ENCODE measurements around the gene SHC1. TPM values are rescaled to one million over a fixed set of nuclear protein-coding genes. Genes with fewer than 3 reads are reported as not detected.
"Not testable (repeated sequence)": the region's sequence is repeated elsewhere in the genome, so short reads cannot be mapped to it uniquely, and the experiment has no call there.

The SHC1 gene
- total RNA-seq, 1 donor from 2014 or later, result 36.0 TPM

DNA sequence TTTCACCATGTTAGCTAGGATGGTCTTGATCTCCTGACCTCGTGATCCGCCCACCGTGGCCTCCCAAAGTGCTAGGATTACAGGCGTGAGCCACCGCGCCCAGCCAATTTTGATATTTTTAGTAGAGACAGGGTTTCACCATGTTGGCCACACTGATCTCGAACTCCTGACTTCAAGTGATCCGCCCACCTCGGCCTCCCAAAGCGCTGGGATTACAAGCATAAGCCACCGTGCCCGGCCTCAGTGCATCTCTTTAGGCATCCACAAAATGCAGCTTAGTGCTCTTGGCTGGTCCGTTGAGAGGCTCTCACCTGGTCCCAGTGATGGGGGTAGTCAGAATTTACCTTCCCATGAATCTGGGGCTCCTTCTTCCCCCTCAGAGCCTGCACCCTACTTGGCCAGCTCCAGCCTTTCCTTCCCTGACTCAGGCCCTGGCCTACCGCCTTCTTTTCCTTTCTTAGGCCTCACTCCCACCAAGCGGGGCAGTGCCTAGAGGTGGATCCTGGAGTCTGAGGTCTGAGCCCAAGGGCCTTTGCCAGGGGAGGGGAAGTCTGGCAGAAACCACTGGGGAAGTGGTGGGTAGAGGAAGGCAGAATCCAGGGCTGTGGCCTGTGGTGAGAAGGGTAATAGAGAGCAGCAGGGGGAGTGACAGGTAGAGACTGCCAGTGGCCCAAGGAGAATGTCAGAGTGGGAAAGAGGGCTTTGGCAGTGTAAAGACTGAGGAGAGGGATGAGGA lies 26.6 kb upstream of the SHC1 start:
- peaks cover 0 to 6% (median 0%) of the 10 kb centered on the region in 3 donors for H3K36me3 ChIP-seq (ENCODE audit: control insufficient read depth in 3 of 3, insufficient read depth in 3 of 3, low read length in 3 of 3)
- H3K9ac ChIP-seq (ENCODE audit: low read depth in 1 of 3, low read length in 3 of 3), result peak overlapping the region in 1 of 3 donors; percentile 40
- H3K4me3 ChIP-seq (ENCODE audit: low read length in 3 of 3), result no peak overlapping the region
- H3K4me1 ChIP-seq (ENCODE audit: control insufficient read depth in 3 of 3, insufficient read depth in 3 of 3, low read length in 3 of 3), result peaks cover 7 to 14% (median 13%) of the 10 kb centered on the region in 3 donors
- no peak overlapping the region for H3K27ac ChIP-seq (ENCODE audit: low read depth, low read length)
- no peaks in the 10 kb centered on the region for H3K27me3 ChIP-seq (ENCODE audit: control insufficient read depth in 3 of 3, insufficient read depth in 3 of 3, low read length in 3 of 3)
- H3K9me3 ChIP-seq (ENCODE audit: control insufficient read depth in 3 of 3, low read length in 3 of 3), result no peaks in the 10 kb centered on the region

DNA sequence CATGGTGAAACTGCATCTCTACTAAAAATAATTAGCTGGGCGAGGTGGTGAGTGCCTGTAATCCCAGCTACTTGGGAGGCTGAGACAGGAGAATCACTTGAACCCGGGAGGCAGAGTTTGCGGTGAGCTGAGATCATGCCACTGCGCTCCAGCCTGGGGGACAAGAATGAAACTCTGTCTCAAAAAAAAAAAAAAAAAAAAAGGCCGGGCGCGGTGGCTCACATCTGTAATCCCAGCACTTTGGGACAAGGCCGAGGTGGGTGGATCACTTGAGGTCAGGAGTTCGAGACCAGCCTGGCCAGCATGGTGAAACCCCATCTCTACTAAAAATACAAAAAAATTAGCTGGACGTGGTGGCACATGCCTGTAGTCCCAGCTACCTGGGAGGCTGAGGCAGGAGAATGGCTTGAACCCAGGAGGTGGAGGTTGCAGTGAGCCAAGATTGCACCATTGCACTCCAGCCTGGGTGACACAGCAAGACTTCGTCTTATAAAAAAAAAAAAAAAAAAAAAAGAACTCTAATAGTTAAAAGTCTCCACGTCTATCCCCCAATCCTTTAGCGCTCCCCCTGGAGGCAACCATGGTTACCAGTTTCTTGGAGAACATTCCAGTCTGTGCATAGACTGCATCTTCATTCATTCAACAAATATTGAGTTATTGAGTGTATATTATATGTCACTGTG lies 24.9 kb upstream of the SHC1 start:
- not testable (repeated sequence) for H3K9me3 ChIP-seq (ENCODE audit: control insufficient read depth in 3 of 3, low read length in 3 of 3); H3K4me3 ChIP-seq (ENCODE audit: low read length in 3 of 3); H3K9ac ChIP-seq (ENCODE audit: low read depth in 1 of 3, low read length in 3 of 3); H3K27ac ChIP-seq (ENCODE audit: low read depth, low read length); H3K27me3 ChIP-seq (ENCODE audit: control insufficient read depth in 3 of 3, insufficient read depth in 3 of 3, low read length in 3 of 3); H3K36me3 ChIP-seq (ENCODE audit: control insufficient read depth in 3 of 3, insufficient read depth in 3 of 3, low read length in 3 of 3)
- peaks cover 7 to 14% (median 13%) of the 10 kb centered on the region in 3 donors for H3K4me1 ChIP-seq (ENCODE audit: control insufficient read depth in 3 of 3, insufficient read depth in 3 of 3, low read length in 3 of 3)

DNA sequence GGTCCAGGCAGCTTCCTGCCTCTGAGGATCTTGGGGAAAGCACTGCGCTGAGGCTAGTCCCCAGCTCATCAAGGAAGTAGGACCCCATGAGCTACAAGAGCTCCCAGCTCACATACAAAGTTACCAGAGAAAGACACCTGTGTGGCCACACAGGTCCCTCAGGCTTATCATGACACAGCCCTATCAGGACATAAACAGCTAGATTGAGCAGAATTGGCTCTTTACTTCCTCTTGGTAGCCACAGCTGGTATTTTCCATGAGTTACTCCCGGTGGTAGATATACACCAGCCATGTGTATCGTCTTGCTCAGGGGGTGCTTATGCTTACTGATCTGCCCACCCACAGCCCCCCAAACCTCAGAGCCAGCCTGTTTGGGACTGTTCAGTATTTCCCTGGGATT lies 24.0 kb upstream of the SHC1 start:
- Histone ChIP-seq H3K4me3 (ENCODE audit: low read length in 3 of 3) (no peak overlapping the region), H3K36me3 (ENCODE audit: control insufficient read depth in 3 of 3, insufficient read depth in 3 of 3, low read length in 3 of 3) (peaks cover 8 to 14% (median 9%) of the 10 kb centered on the region in 3 donors), H3K27ac (ENCODE audit: low read depth, low read length) (no peak overlapping the region), H3K9ac (ENCODE audit: low read depth in 1 of 3, low read length in 3 of 3) (no peak overlapping the region), H3K9me3 (ENCODE audit: control insufficient read depth in 3 of 3, low read length in 3 of 3) (no peaks in the 10 kb centered on the region), H3K4me1 (ENCODE audit: control insufficient read depth in 3 of 3, insufficient read depth in 3 of 3, low read length in 3 of 3) (peaks cover 4 to 7% (median 5%) of the 10 kb centered on the region in 3 donors), H3K27me3 (ENCODE audit: control insufficient read depth in 3 of 3, insufficient read depth in 3 of 3, low read length in 3 of 3) (no peaks in the 10 kb centered on the region)

DNA sequence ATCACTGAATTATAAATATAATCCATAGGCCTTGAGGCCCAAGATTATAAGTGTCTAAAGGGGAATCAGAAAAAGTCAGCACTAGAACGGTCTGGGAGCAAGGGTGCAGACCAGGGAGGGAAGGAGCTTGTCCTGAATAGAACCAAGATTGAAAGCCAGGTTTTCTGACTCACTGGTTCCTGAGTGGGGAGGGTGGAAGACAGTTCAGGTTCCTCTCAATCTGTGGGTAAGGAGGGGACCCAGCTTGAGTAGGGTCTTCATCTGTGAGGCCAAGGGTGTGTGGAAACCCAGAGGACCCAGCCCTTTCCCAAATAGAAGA lies 23.7 kb upstream of the SHC1 start:
- no peaks in the 10 kb centered on the region for H3K27me3 ChIP-seq (ENCODE audit: control insufficient read depth in 3 of 3, insufficient read depth in 3 of 3, low read length in 3 of 3)
- peaks cover 11 to 17% (median 12%) of the 10 kb centered on the region in 3 donors for H3K36me3 ChIP-seq (ENCODE audit: control insufficient read depth in 3 of 3, insufficient read depth in 3 of 3, low read length in 3 of 3)
- peaks cover 4 to 6% (median 5%) of the 10 kb centered on the region in 3 donors for H3K4me1 ChIP-seq (ENCODE audit: control insufficient read depth in 3 of 3, insufficient read depth in 3 of 3, low read length in 3 of 3)
- H3K9me3 ChIP-seq (ENCODE audit: control insufficient read depth in 3 of 3, low read length in 3 of 3), result no peaks in the 10 kb centered on the region
- H3K9ac ChIP-seq (ENCODE audit: low read depth in 1 of 3, low read length in 3 of 3), result no peak overlapping the region
- no peak overlapping the region for H3K4me3 ChIP-seq (ENCODE audit: low read length in 3 of 3)
- H3K27ac ChIP-seq (ENCODE audit: low read depth, low read length), result no peak overlapping the region

DNA sequence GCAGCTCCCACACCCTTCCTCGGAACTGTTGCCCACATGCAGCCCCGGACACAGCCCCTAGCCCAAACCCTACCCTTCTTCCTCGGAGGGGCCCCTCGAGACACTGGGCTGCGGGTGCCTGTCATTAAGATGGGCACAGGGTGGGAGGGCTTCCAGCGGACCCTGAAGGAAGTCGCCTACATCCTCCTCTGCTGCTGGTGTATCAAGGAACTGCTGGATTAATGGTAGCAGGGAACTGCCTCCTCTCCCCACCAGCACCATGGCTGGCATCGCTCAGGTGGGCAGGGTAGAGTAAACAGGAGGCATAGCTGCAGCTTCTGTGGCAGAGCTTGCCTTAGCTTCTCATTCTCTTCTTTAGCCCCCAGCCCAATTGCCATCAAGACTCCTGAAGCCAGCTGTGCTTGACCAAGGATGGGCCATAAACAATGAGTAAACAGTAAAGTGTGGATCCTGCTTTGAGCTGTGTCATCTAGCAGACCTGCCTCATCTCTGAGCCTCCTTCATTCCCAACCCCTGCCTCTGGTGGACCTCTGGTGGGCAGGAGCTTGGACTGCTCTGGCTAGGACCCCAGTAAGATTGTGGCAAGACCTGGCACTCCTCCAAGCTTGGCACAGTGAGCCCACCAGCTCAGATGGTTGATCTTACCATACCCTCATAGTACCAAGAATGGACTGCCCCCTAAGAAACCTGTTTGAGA lies 23.2 kb upstream of the SHC1 start, which contains the start of gene LENEP:
LENEP (plus strand) TSS at position 15 of the 697 bp plus-strand sequence; CDS start at position 37, 22 bp downstream.
- H3K4me1 ChIP-seq (ENCODE audit: control insufficient read depth in 3 of 3, insufficient read depth in 3 of 3, low read length in 3 of 3), result peaks cover 0 to 9% (median 0%) of the 10 kb centered on the region in 3 donors
- peaks cover 15 to 17% (median 17%) of the 10 kb centered on the region in 3 donors for H3K36me3 ChIP-seq (ENCODE audit: control insufficient read depth in 3 of 3, insufficient read depth in 3 of 3, low read length in 3 of 3)
- no peak within 1 kb of the TSS for H3K27ac ChIP-seq (ENCODE audit: low read depth, low read length)
- H3K9me3 ChIP-seq (ENCODE audit: control insufficient read depth in 3 of 3, low read length in 3 of 3), result no peaks in the 10 kb centered on the region
- H3K27me3 ChIP-seq (ENCODE audit: control insufficient read depth in 3 of 3, insufficient read depth in 3 of 3, low read length in 3 of 3), result no peaks in the 10 kb centered on the region
- H3K9ac ChIP-seq (ENCODE audit: low read depth in 1 of 3, low read length in 3 of 3), result no peak within 1 kb of the TSS
- H3K4me3 ChIP-seq (ENCODE audit: low read length in 3 of 3), result no peak within 1 kb of the TSS

DNA sequence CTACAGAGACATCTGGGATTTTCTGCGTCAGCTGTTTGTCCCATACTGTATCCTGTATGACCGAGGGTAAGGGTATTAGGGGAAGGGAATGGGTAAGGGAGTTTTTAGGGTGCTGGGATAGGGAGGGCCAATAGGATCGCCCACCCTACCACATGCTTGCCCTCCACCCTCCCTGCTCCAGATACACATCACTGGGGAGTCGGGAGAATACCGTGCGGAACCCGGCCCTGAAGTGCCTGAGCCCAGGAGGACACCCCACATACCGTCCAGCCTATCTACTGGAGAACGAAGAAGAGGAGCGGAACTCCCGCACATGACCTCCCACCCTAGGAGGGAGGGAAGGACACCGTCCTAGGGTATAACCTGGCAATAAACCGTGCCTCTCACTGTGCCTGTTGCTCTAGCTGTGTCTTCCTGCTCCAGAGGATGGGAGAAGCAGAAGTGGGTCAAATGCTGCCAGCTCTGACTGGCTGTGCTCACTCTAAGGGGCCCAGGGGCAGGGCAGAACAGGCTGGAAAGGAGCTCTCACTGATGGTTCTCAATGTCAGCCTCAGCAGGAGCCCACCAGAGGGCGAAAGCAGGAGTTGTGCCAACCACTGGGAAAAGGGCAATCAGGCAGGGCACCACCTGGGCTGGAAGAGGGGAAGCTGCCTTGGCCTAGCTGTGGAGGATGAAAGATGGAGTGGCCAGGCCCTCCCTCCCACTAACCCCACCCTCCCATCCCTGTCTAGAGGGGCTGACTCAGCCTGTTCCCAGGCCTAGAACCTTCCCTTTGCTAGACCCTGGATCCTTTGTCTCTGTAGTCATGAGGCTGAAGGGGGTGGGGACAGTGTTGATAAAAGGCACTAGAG lies 22.4 kb upstream of the SHC1 start:
- no peak overlapping the region for H3K9ac ChIP-seq (ENCODE audit: low read depth in 1 of 3, low read length in 3 of 3)
- H3K4me1 ChIP-seq (ENCODE audit: control insufficient read depth in 3 of 3, insufficient read depth in 3 of 3, low read length in 3 of 3), result peaks cover 0 to 17% (median 2%) of the 10 kb centered on the region in 3 donors
- H3K27me3 ChIP-seq (ENCODE audit: control insufficient read depth in 3 of 3, insufficient read depth in 3 of 3, low read length in 3 of 3), result no peaks in the 10 kb centered on the region
- H3K9me3 ChIP-seq (ENCODE audit: control insufficient read depth in 3 of 3, low read length in 3 of 3), result no peaks in the 10 kb centered on the region
- H3K4me3 ChIP-seq (ENCODE audit: low read length in 3 of 3), result no peak overlapping the region
- peaks cover 22 to 25% (median 25%) of the 10 kb centered on the region in 3 donors for H3K36me3 ChIP-seq (ENCODE audit: control insufficient read depth in 3 of 3, insufficient read depth in 3 of 3, low read length in 3 of 3)
- no peak overlapping the region for H3K27ac ChIP-seq (ENCODE audit: low read depth, low read length)

DNA sequence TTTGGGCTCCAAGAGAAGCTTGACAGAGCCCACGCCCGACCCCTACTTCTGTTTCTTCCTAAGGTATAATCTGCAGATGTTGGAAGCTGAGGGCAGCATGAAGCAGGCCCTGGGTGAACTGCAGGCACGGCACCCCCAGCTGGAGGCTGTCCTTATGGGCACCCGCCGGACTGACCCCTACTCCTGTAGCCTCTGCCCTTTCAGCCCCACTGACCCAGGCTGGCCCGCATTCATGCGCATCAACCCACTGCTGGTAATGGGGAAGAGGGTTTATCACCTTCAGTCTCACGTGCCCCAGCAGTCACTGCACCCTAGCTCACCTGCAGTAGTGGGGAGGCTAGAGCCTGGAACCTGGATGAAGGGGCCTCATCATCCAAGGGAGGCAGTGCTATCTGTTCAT lies 19.7 kb upstream of the SHC1 start:
- H3K9ac ChIP-seq (ENCODE audit: low read depth in 1 of 3, low read length in 3 of 3), result no peak overlapping the region
- peaks cover 0 to 21% (median 2%) of the 10 kb centered on the region in 3 donors for H3K4me1 ChIP-seq (ENCODE audit: control insufficient read depth in 3 of 3, insufficient read depth in 3 of 3, low read length in 3 of 3)
- peaks cover 26 to 31% (median 29%) of the 10 kb centered on the region in 3 donors for H3K36me3 ChIP-seq (ENCODE audit: control insufficient read depth in 3 of 3, insufficient read depth in 3 of 3, low read length in 3 of 3)
- no peak overlapping the region for H3K4me3 ChIP-seq (ENCODE audit: low read length in 3 of 3)
- no peaks in the 10 kb centered on the region for H3K9me3 ChIP-seq (ENCODE audit: control insufficient read depth in 3 of 3, low read length in 3 of 3)
- H3K27me3 ChIP-seq (ENCODE audit: control insufficient read depth in 3 of 3, insufficient read depth in 3 of 3, low read length in 3 of 3), result no peaks in the 10 kb centered on the region
- no peak overlapping the region for H3K27ac ChIP-seq (ENCODE audit: low read depth, low read length)

DNA sequence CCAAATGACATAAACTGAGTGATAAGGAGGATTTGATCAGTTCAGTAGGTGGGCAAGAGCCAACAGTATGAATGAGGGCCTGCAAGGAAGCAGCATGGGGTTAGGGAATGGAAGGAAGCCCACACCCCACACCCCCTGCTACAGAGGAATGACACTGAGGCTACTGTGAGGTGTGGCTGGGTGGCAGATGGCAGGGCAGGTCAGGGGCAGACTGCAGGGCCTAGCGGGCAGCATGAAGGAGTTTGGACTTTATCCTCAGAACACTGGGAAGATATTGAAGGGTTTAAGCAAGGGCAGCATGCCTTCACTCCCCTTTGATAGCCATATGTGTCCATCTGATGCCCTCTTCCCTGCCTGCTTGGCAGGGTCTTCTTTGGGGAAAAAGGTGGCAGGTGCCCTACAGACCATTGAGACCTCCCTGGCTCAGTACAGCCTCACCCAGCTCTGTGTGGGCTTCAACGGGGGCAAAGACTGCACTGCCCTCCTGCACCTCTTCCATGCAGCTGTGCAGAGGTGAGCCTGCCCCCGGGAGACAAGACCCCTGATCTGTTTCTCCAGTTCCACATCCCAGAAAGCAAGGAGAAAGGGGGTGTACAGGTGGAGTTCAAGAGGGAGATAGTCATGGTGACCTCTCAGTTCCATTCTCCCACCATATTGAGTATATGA lies 18.8 kb upstream of the SHC1 start:
- Histone ChIP-seq H3K36me3 (ENCODE audit: control insufficient read depth in 3 of 3, insufficient read depth in 3 of 3, low read length in 3 of 3) (peaks cover 26 to 31% (median 29%) of the 10 kb centered on the region in 3 donors), H3K4me3 (ENCODE audit: low read length in 3 of 3) (no peak overlapping the region), H3K9me3 (ENCODE audit: control insufficient read depth in 3 of 3, low read length in 3 of 3) (no peaks in the 10 kb centered on the region), H3K27me3 (ENCODE audit: control insufficient read depth in 3 of 3, insufficient read depth in 3 of 3, low read length in 3 of 3) (no peaks in the 10 kb centered on the region), H3K27ac (ENCODE audit: low read depth, low read length) (no peak overlapping the region), H3K4me1 (ENCODE audit: control insufficient read depth in 3 of 3, insufficient read depth in 3 of 3, low read length in 3 of 3) (peaks cover 0 to 21% (median 2%) of the 10 kb centered on the region in 3 donors), H3K9ac (ENCODE audit: low read depth in 1 of 3, low read length in 3 of 3) (peak overlapping the region in 1 of 3 donors; percentile 35)
